Natural killer cell treated with Interleukin-12 subunit alpha and Interleukin-12 subunit beta and Interleukin-15 and Interleukin-18, amount 100 ng/mL, for 72 hours (primary cell): ENCODE data around the gene ADK. TPM values are rescaled to one million over a fixed set of nuclear protein-coding genes. Genes with fewer than 3 reads are reported as not detected.

Source experiments
- ATAC-seq, 2 donors: fragments of 150-1000 bp; cut with Tn5 transposase in 1 of 2; sonication (Bioruptor Pico), chemical (Tn5 transposase) in 1 of 2; 2 replicates each; pipeline ENCODE4 v1.10.0; 2021
- DNase-seq: peaks from one replicate; pipeline ENCODE4 v3.0.0; 2022; ENCODE audit warnings: low spot score
- H3K27ac Mint-ChIP-seq, 2 donors: 1 replicate in 1 of 2; 2 replicates in 1 of 2; pipeline ENCODE4 v1.8.0; 2022; ENCODE audit warnings: mixed read lengths in 2 of 2, mild to moderate bottlenecking in 1 of 2, moderate library complexity in 1 of 2
- H3K27me3 Mint-ChIP-seq, 2 donors: 1 replicate in 1 of 2; 2 replicates in 1 of 2; pipeline ENCODE4 v1.8.0; 2022; ENCODE audit warnings: mixed read lengths in 2 of 2
- H3K36me3 Mint-ChIP-seq: one replicate; pipeline ENCODE4 v1.8.0; 2022; ENCODE audit warnings: mixed read lengths
- H3K4me1 Mint-ChIP-seq, 2 donors: 1 replicate in 1 of 2; 2 replicates in 1 of 2; pipeline ENCODE4 v1.8.0; 2022; ENCODE audit warnings: low read depth in 2 of 2, mixed read lengths in 2 of 2, mild to moderate bottlenecking in 1 of 2
- H3K4me3 Mint-ChIP-seq: one replicate; pipeline ENCODE4 v1.8.0; 2022; ENCODE audit warnings: mixed read lengths
- H3K9me3 Mint-ChIP-seq: 2 replicates; pipeline ENCODE4 v1.8.0; 2022; ENCODE audit warnings: mixed read lengths
- total RNA-seq, 2 donors: library from RNA; stranded (reverse); gene quantifications; one replicate each; pipeline ENCODE4 v1.2.3, GENCODE V29; 2022

ADK gene
- total RNA-seq, 2 donors from 2014 or later = 18.9 to 49.5 TPM

DNA sequence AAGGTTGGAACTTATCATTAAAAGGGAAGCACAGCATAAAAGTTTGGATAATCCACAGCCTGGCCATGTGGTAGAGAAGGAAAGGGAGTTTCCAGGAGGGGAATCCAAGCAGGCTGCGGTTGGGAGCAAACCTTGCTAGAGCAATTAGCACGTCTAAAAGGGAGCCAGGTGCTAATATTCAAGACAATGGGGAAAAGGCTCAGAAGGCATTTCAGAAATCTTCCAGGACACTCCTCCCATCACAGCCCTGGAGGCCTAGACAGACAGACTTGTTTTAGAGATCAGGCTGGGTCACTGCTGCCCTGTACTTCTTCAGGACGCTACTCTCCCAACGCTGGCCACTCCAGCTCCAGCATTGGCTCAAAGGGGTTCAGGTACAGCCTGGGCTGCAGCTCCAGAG lies 579.2 kb downstream of the ADK start:
- H3K9me3 Mint-ChIP-seq = peaks cover 2% of the 10 kb centered on the region

DNA sequence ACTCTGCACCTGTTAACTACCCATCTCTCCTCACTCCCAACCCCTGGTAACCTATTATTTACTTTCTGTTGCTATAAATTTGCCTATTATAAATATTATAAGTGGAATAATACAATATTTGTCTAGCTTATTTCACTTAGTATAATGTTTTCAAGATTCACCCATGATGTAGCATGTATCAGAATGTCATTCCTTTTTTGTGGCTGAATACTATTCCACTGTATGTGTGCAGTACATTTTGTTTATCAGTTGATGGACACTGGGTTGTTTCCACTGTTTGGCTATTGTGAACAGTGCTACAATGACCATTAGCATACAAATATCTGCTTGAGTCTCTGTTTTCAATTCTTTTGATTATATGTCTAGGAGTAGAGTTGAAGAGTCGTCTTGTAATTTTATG lies 582.6 kb downstream of the ADK start:
- no peak overlapping the region for H3K4me3 Mint-ChIP-seq

More for the DNA sequence above, 579.2 kb downstream of the ADK start:
- no peaks in the 10 kb centered on the region for H3K27me3 Mint-ChIP-seq
- ATAC-seq (no peak), DNase-seq (no peak)
- H3K36me3 Mint-ChIP-seq = no peaks in the 10 kb centered on the region
- peaks cover 0 to 3% of the 10 kb centered on the region in 2 donors for H3K4me1 Mint-ChIP-seq
- H3K4me3 Mint-ChIP-seq = no peak overlapping the region
- no peak overlapping the region for H3K27ac Mint-ChIP-seq

DNA sequence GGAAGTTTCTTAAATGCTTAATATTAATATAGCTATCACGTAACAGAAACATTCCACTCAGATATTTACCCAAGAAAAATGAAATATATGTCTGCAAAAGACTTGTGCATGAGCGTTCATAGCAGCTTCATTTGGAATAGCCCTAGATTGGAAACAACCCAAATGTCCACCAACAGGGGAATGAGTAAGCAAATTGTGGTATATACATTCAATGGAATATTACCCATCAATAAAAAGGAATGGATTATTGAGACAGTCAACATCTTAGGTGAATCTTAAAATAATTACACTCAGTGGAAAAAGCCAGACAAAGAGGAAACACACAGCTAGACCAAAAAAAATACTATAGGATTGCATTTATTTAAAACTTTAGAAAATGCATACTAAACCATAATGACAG lies 585.0 kb downstream of the ADK start:
- ATAC-seq (no peak), DNase-seq (no peak)
- H3K4me3 Mint-ChIP-seq = no peak overlapping the region
- H3K9me3 Mint-ChIP-seq = peaks cover 2% of the 10 kb centered on the region
- H3K27me3 Mint-ChIP-seq = no peaks in the 10 kb centered on the region
- no peak overlapping the region for H3K27ac Mint-ChIP-seq
- H3K4me1 Mint-ChIP-seq = peaks cover 23 to 25% of the 10 kb centered on the region in 2 donors
- H3K36me3 Mint-ChIP-seq = no peaks in the 10 kb centered on the region

More for the DNA sequence above, 582.6 kb downstream of the ADK start:
- no peak for ATAC-seq
- no peak for DNase-seq
- no peaks in the 10 kb centered on the region for H3K36me3 Mint-ChIP-seq
- H3K9me3 Mint-ChIP-seq = peaks cover 2% of the 10 kb centered on the region
- H3K27ac Mint-ChIP-seq = no peak overlapping the region
- no peaks in the 10 kb centered on the region for H3K27me3 Mint-ChIP-seq
- peaks cover 9% of the 10 kb centered on the region in 2 donors for H3K4me1 Mint-ChIP-seq

DNA sequence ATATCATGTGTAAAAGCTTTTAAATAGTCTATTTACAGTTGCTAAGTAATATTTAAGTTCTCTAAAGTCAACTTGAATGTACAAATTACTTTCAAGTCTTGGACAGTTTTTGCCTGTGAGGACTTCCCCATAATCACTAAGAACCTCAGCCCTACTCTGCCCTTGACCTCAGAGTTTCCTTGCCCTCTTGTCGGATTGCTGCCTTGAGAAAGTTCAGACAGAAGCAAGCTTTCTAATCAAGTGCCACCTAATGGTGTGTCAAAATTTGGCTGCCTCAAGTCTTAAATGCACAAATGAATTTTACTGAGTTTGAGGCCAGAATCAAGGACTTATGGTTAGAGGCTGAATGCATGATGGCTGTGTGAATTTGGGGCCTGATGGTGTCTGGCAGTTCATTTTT lies 587.0 kb downstream of the ADK start:
- no peak for DNase-seq
- no peak for ATAC-seq
- Mint-ChIP-seq H3K4me3 (peak overlapping the region; percentile 82), H3K36me3 (no peaks in the 10 kb centered on the region), H3K27me3 (no peaks in the 10 kb centered on the region), H3K4me1 (peaks cover 23 to 25% of the 10 kb centered on the region in 2 donors), H3K27ac (peak overlapping the region; percentile 95 to 98), H3K9me3 (peaks cover 2% of the 10 kb centered on the region)

DNA sequence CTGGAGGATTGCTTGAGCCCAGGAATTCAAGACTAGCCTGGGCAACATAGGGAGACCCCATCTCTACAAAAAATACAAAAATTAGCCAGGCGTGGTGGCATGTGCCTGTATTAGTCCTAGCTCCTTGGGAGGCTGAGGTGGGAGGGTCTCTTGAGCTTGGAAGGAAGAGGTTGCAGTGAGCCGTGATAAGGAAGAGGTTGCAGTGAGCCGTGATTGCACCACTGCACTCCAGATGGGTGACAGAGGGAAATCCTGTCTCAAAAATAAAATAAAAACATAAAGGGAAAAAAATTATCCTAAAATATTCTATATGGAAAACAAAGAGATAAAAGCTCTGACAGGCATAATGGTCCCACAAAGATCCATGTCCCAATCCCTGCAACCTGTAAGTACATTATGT lies 587.5 kb downstream of the ADK start:
- peaks cover 23 to 25% of the 10 kb centered on the region in 2 donors for H3K4me1 Mint-ChIP-seq
- H3K36me3 Mint-ChIP-seq = no peaks in the 10 kb centered on the region
- H3K4me3 Mint-ChIP-seq = peak overlapping the region; percentile 82
- DNase-seq (no peak), ATAC-seq (peak in 1 of 2 donors; percentile 45)
- H3K9me3 Mint-ChIP-seq = peaks cover 2% of the 10 kb centered on the region
- H3K27ac Mint-ChIP-seq = peak overlapping the region; percentile 95 to 98
- no peaks in the 10 kb centered on the region for H3K27me3 Mint-ChIP-seq

DNA sequence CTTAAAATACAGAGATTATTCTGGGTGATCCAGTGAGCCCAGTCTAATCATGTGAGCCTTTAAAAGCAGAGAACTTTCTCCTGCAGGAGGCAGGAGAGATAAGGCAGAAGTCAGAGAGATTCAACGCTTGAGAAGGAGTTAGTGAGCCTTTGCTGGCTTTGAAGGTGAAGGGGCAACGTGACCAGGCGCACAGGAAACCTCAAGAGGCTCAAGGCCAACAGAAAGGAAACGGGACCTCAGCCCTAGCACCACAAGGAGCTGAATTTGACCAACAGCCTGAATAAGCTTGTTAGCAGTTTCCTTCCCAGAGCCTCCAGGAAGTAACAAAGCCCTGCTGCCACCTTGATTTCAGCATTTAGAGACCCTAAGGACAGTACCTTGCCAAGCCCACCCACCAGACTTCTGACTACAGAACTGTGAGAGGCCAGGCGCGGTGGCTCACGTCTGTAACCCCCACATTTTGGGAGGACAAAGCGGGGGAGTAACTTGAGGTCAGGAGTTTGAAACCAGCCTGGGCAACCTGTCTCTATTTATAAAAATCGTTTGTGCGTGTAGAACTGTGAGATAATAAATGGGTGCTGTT lies 588.1 kb downstream of the ADK start:
- DNase-seq (peak; percentile 71), ATAC-seq (peak; percentile 89 to 90)
- Mint-ChIP-seq H3K4me1 (peaks cover 23% of the 10 kb centered on the region in 2 donors), H3K9me3 (no peaks in the 10 kb centered on the region), H3K36me3 (no peaks in the 10 kb centered on the region), H3K4me3 (peak overlapping the region; percentile 82), H3K27me3 (no peaks in the 10 kb centered on the region), H3K27ac (peak overlapping the region; percentile 95 to 98)

DNA sequence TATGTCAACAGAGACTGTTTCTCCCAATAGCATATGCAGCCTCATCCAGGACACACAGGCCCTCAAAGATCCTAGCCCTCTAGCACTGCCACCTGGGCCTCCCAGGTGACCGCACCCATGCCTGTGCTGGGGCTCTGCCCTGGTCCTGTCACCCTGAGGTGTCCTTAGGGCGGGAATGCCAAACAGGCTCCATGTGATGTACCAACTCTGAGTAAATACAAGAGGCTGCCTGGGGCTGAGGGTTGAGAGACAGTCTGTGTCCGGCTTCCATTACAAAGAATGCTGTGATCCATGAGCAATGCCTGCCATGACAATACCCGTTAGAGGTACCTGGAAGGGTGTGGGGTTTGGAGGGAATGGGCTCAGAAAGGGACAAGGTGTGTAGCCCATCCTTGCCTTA lies 592.4 kb downstream of the ADK start:
- Mint-ChIP-seq H3K9me3 (no peaks in the 10 kb centered on the region), H3K27me3 (no peaks in the 10 kb centered on the region), H3K4me1 (peaks cover 16 to 18% of the 10 kb centered on the region in 2 donors), H3K36me3 (no peaks in the 10 kb centered on the region), H3K4me3 (no peak overlapping the region), H3K27ac (no peak overlapping the region)
- no peak for DNase-seq
- ATAC-seq = no peak

DNA sequence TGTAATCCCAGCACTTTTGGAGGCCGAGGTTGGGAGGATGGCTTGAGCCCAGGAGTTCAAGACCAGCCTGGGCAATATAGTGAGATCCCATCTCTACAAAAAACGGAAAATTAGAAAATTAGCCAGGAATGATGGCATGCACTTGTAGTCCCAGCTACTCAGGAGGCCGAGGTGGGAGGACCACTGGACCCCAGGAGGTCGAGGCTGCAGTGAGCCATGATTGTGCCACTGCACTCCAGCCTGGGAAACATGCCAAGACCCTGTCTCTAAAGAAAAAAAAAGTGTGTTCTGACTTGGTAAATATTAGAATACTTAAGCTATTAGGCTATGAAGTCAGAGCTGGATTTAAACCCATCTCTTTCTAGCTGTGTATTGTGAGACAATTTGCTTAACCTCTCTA lies 594.4 kb downstream of the ADK start:
- ATAC-seq = no peak
- H3K4me3 Mint-ChIP-seq = no peak overlapping the region
- no peaks in the 10 kb centered on the region for H3K4me1 Mint-ChIP-seq
- H3K27ac Mint-ChIP-seq = no peak overlapping the region
- H3K36me3 Mint-ChIP-seq = no peaks in the 10 kb centered on the region
- H3K9me3 Mint-ChIP-seq = no peaks in the 10 kb centered on the region
- H3K27me3 Mint-ChIP-seq = no peaks in the 10 kb centered on the region
- DNase-seq = no peak

DNA sequence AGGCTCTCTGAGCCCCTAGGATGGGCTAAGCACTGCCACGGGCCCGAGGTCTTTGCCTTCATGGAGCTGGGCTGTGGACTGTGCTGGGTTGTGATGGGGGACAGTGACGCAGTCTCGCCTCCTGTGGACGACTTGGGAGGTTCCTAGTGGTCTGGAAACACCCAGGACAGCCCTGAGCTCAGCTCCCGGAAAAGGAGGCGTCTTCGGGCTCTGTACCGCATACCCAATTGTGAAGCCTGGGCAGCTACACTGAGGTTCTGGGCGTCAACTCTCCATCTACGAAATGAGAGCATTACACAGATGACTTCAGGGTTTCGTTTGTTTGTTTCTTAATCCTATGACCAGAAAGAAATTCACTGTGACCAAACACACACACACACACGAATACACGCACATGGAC lies 595.8 kb downstream of the ADK start:
- Mint-ChIP-seq H3K27ac (no peak overlapping the region), H3K4me1 (no peaks in the 10 kb centered on the region)

DNA sequence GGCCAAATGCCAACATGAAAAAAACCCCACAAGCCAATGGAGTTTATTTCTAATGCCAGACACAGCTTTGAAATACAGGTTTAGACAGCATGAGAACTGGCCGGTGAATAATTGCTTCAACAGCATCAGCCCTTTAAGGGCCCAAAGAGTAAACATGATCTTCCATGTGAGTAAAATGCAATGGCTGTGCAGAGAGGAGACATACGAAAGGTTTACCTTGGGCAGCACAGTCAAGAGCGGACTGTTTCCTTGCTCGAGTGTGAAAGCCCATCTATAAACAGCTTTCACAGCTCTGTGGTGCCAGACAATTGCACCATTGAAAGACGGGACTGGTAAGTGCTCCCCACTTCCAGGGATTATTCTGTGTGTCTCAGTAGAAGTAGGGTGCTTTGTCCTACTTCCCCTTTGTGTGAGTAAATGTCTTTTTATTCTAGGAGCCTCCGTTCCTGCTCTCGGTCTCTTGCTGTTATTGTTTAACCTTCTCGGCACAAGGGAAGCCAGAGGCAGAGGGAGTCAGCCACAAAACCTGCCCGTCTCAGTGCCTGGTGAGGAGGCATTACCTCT lies 597.5 kb downstream of the ADK start:
- no peak for ATAC-seq
- no peaks in the 10 kb centered on the region for H3K27me3 Mint-ChIP-seq
- no peak for DNase-seq
- no peaks in the 10 kb centered on the region for H3K4me1 Mint-ChIP-seq
- no peak overlapping the region for H3K4me3 Mint-ChIP-seq
- no peaks in the 10 kb centered on the region for H3K9me3 Mint-ChIP-seq
- H3K36me3 Mint-ChIP-seq = no peaks in the 10 kb centered on the region
- H3K27ac Mint-ChIP-seq = no peak overlapping the region

More for the DNA sequence above, 595.8 kb downstream of the ADK start:
- H3K27me3 Mint-ChIP-seq = no peaks in the 10 kb centered on the region
- no peak overlapping the region for H3K4me3 Mint-ChIP-seq
- ATAC-seq = no peak
- DNase-seq = no peak
- no peaks in the 10 kb centered on the region for H3K36me3 Mint-ChIP-seq
- H3K9me3 Mint-ChIP-seq = no peaks in the 10 kb centered on the region

DNA sequence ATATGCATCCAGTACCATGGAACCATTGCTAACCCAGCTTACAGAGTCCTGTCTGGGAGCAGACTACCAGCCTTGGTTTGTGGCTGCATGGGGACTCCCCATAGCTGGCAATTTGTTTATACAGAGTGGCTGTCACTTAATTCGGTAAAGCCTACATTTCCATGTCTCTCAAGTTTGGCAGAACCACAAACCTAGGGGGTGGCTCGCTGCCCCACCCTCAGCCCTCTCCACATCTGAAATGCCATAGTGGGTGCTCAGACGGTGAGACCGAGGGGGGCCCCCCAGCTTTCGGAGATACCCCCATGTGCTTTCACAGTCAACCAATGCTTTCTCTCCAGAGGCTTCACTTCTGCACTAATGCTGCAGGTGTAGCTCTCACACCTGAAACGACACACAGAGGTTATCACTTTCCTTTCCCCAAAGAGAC lies 599.8 kb downstream of the ADK start:
- Mint-ChIP-seq H3K4me3 (no peak overlapping the region), H3K9me3 (no peaks in the 10 kb centered on the region), H3K4me1 (no peaks in the 10 kb centered on the region), H3K36me3 (no peaks in the 10 kb centered on the region), H3K27ac (no peak overlapping the region), H3K27me3 (no peaks in the 10 kb centered on the region)
- ATAC-seq (no peak), DNase-seq (no peak)

DNA sequence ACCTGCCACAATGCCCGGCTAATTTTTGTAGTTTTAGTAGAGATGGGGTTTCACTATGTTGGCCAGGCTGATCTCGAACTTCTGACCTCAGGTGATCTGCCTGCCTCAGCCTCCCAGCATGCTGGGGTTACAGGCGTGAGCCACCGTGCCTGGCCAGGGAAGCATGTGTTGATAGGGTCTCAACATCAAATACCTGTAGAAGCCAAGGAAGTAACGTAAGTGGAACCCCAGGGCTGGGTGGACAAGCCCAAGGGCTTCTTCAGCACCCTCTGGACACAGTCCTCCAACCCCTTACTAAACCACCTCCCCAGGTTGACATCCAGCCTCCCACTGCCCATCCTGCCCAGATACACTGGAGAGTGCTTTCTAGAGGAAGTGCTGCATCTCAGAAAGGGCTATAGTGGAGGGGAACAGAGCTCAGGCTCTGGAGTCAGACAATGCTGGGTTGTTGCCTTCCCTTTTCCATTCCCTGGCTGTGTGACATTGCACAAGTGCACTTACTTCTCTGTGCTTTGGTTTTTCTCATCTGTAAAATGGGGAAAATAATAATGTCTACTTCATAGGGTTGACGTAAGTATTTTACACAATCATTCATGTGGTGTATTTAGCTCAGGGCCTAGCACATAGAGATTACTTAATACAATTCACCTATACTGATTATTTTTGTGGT lies 601.5 kb downstream of the ADK start:
- Mint-ChIP-seq H3K9me3 (no peaks in the 10 kb centered on the region), H3K27me3 (no peaks in the 10 kb centered on the region), H3K4me1 (no peaks in the 10 kb centered on the region), H3K27ac (no peak overlapping the region), H3K36me3 (no peaks in the 10 kb centered on the region), H3K4me3 (no peak overlapping the region)
- DNase-seq = no peak
- peak in 1 of 2 donors; percentile 8 for ATAC-seq

DNA sequence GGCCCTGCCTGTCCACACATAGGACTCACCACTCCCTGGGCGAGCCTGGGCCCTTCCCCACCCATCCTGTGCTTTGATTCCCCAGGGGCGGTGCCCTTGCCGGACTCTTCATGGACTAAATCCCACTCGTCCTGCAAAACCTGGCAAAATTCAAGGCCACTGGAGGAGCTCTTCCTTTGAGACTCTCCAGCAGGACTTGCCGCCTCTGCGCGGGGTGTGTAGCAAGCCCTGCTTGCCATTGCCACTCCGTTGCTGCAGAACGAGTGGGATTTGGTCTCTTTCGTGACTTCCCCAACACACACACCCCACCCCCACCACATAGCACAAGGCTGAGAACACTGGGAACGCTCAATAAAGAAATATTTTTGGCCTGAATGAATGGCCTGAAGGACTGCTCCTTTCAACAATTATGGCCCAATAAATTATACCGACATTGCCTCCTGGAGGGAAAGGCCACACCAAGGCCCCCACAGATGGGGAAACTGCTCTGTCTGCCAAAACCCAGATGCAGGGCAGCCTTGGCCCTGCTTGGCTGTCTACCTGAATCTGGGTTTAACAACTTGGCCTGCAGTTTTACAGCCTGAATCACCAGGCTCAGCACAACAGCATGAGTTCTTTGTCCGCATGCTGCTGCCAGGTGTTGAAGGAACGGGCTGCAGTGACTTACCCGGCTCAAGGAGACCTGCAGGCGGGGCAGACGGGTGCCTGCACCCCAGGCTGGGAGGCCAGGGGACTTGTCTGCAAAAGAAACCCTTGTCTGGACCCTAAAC lies 602.6 kb downstream of the ADK start:
- Mint-ChIP-seq H3K27me3 (no peaks in the 10 kb centered on the region), H3K9me3 (no peaks in the 10 kb centered on the region), H3K27ac (no peak overlapping the region), H3K4me3 (no peak overlapping the region), H3K36me3 (no peaks in the 10 kb centered on the region), H3K4me1 (no peaks in the 10 kb centered on the region)
- DNase-seq = no peak
- no peak for ATAC-seq

DNA sequence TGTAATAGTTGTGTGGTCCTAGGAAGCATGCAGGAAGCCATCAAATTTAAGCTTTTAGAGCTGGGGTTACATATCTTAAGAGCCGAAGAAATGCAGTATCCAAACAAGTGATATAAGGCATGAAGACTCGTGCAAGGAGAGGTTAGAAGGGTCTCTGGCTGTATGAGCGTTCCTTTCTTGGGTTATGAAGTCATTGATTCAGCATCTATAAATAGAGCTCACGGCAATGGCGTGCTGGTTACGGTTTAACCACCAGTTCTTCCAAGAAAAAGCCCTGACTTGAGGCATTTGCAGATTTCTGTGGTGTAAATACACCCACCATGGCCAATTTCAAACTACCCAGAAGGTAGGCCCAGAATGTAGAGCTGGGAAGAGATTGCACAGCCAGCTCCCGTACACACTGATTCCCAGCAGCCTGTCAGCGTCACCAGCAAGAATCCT lies 603.4 kb downstream of the ADK start:
- no peak for ATAC-seq
- Mint-ChIP-seq H3K27ac (no peak overlapping the region), H3K27me3 (no peaks in the 10 kb centered on the region), H3K4me3 (no peak overlapping the region), H3K36me3 (no peaks in the 10 kb centered on the region), H3K4me1 (no peaks in the 10 kb centered on the region), H3K9me3 (no peaks in the 10 kb centered on the region)
- no peak for DNase-seq
